Memory B cell (primary cell): ENCODE data around the gene HOXB5.

ENCODE experiments used
- ATAC-seq: fragments of 150-1000 bp; cut with Tn5 transposase; 2 replicates; pipeline ENCODE4 v1.10.0; 2021; ENCODE audit warnings: low read depth, mild to moderate bottlenecking, moderate library complexity
- DNase-seq, 2 donors: peaks; one replicate each; pipeline ENCODE4 v3.0.0; 2022; ENCODE audit warnings: low spot score in 2 of 2
- H3K27ac Mint-ChIP-seq: one replicate; pipeline ENCODE4 v1.8.0; 2022; ENCODE audit warnings: mild to moderate bottlenecking, moderate library complexity, mixed read lengths
- H3K27me3 Mint-ChIP-seq: one replicate; pipeline ENCODE4 v1.8.0; 2022; ENCODE audit warnings: mixed read lengths
- H3K36me3 Mint-ChIP-seq: one replicate; pipeline ENCODE4 v1.8.0; 2022; ENCODE audit warnings: mild to moderate bottlenecking, mixed read lengths
- H3K4me1 Mint-ChIP-seq: one replicate; pipeline ENCODE4 v1.8.0; 2022; ENCODE audit warnings: mixed read lengths
- H3K4me3 Mint-ChIP-seq: one replicate; pipeline ENCODE4 v1.8.0; 2022; ENCODE audit warnings: mild to moderate bottlenecking, moderate library complexity, mixed read lengths
- H3K9me3 Mint-ChIP-seq: one replicate; pipeline ENCODE4 v1.8.0; 2022; ENCODE audit warnings: mixed read lengths

HOXB5 gene

GRCh38 chr17:48556576-48557401 is 36.8 kb downstream of the HOXB5 start:
- Mint-ChIP-seq H3K27me3 (peaks cover 21% of the 10 kb centered on the region), H3K4me1 (peaks cover 2% of the 10 kb centered on the region), H3K36me3 (peaks cover 3% of the 10 kb centered on the region), H3K27ac (no peak overlapping the region), H3K9me3 (no peaks in the 10 kb centered on the region), H3K4me3 (no peak overlapping the region)
- ATAC-seq (no peak), DNase-seq (no peak)

GRCh38 chr17:48556229-48556575 is 37.4 kb downstream of the HOXB5 start:
- no peaks in the 10 kb centered on the region for H3K9me3 Mint-ChIP-seq
- no peak overlapping the region for H3K4me3 Mint-ChIP-seq
- peaks cover 18% of the 10 kb centered on the region for H3K27me3 Mint-ChIP-seq
- H3K36me3 Mint-ChIP-seq, result peaks cover 3% of the 10 kb centered on the region
- ATAC-seq (no peak), DNase-seq (no peak)
- peaks cover 2% of the 10 kb centered on the region for H3K4me1 Mint-ChIP-seq
- H3K27ac Mint-ChIP-seq, result no peak overlapping the region

- Mint-ChIP-seq H3K27me3 (peaks cover 16% of the 10 kb centered on the region), H3K36me3 (peaks cover 3% of the 10 kb centered on the region), H3K27ac (no peak overlapping the region), H3K4me3 (no peak overlapping the region), H3K9me3 (no peaks in the 10 kb centered on the region), H3K4me1 (peaks cover 2% of the 10 kb centered on the region)
- no peak for DNase-seq
- ATAC-seq, result no peak
Observed at GRCh38 chr17:48555258-48556228, 38.0 kb downstream of the HOXB5 start.

- peaks cover 17% of the 10 kb centered on the region for H3K27me3 Mint-ChIP-seq
- peaks cover 2% of the 10 kb centered on the region for H3K4me1 Mint-ChIP-seq
- no peak overlapping the region for H3K4me3 Mint-ChIP-seq
- H3K36me3 Mint-ChIP-seq, result peaks cover 3% of the 10 kb centered on the region
- no peak overlapping the region for H3K27ac Mint-ChIP-seq
- no peaks in the 10 kb centered on the region for H3K9me3 Mint-ChIP-seq
- ATAC-seq (no peak), DNase-seq (no peak)
Observed at GRCh38 chr17:48554412-48555257, 38.9 kb downstream of the HOXB5 start.

- Mint-ChIP-seq H3K27me3 (peaks cover 15% of the 10 kb centered on the region), H3K36me3 (peaks cover 3% of the 10 kb centered on the region), H3K9me3 (no peaks in the 10 kb centered on the region), H3K4me1 (peaks cover 2% of the 10 kb centered on the region), H3K4me3 (no peak overlapping the region), H3K27ac (no peak overlapping the region)
- ATAC-seq (no peak), DNase-seq (no peak)
Observed at GRCh38 chr17:48553826-48554225, 39.8 kb downstream of the HOXB5 start.

- H3K36me3 Mint-ChIP-seq, result peaks cover 3% of the 10 kb centered on the region
- H3K4me1 Mint-ChIP-seq, result peaks cover 2% of the 10 kb centered on the region
- peaks cover 11% of the 10 kb centered on the region for H3K27me3 Mint-ChIP-seq
- no peaks in the 10 kb centered on the region for H3K9me3 Mint-ChIP-seq
- no peak for DNase-seq
- ATAC-seq, result no peak
- H3K27ac Mint-ChIP-seq, result no peak overlapping the region
- H3K4me3 Mint-ChIP-seq, result no peak overlapping the region
Observed at GRCh38 chr17:48553190-48553547, 40.4 kb downstream of the HOXB5 start.

GRCh38 chr17:48552466-48553189 is 41.0 kb downstream of the HOXB5 start:
- Mint-ChIP-seq H3K27me3 (peaks cover 14% of the 10 kb centered on the region), H3K4me1 (peaks cover 2% of the 10 kb centered on the region)

GRCh38 chr17:48551596-48552465 is 41.7 kb downstream of the HOXB5 start:
- H3K4me1 Mint-ChIP-seq, result peaks cover 2% of the 10 kb centered on the region
- no peak overlapping the region for H3K27ac Mint-ChIP-seq
- no peak overlapping the region for H3K4me3 Mint-ChIP-seq
- H3K36me3 Mint-ChIP-seq, result peaks cover 3% of the 10 kb centered on the region
- no peaks in the 10 kb centered on the region for H3K9me3 Mint-ChIP-seq
- ATAC-seq (no peak), DNase-seq (no peak)
- peaks cover 13% of the 10 kb centered on the region for H3K27me3 Mint-ChIP-seq

More at GRCh38 chr17:48552466-48553189, 41.0 kb downstream of the HOXB5 start:
- Mint-ChIP-seq H3K36me3 (peaks cover 3% of the 10 kb centered on the region), H3K27ac (no peak overlapping the region), H3K9me3 (no peaks in the 10 kb centered on the region), H3K4me3 (no peak overlapping the region)
- no peak for DNase-seq
- no peak for ATAC-seq

- Mint-ChIP-seq H3K4me3 (no peak overlapping the region), H3K27ac (no peak overlapping the region), H3K36me3 (peaks cover 1% of the 10 kb centered on the region), H3K9me3 (no peaks in the 10 kb centered on the region), H3K27me3 (peaks cover 13% of the 10 kb centered on the region), H3K4me1 (peaks cover 2% of the 10 kb centered on the region)
- ATAC-seq (no peak), DNase-seq (no peak)
Observed at GRCh38 chr17:48551214-48551555, 42.4 kb downstream of the HOXB5 start.

GRCh38 chr17:48550502-48551213 is 42.9 kb downstream of the HOXB5 start:
- DNase-seq (no peak), ATAC-seq (no peak)
- Mint-ChIP-seq H3K27ac (no peak overlapping the region), H3K4me3 (no peak overlapping the region), H3K4me1 (peaks cover 2% of the 10 kb centered on the region), H3K36me3 (peaks cover 1% of the 10 kb centered on the region), H3K27me3 (peaks cover 15% of the 10 kb centered on the region), H3K9me3 (no peaks in the 10 kb centered on the region)

- Mint-ChIP-seq H3K27me3 (peaks cover 14% of the 10 kb centered on the region), H3K9me3 (no peaks in the 10 kb centered on the region), H3K4me3 (no peak overlapping the region), H3K27ac (no peak overlapping the region), H3K36me3 (peaks cover 1% of the 10 kb centered on the region), H3K4me1 (no peaks in the 10 kb centered on the region)
- no peak for ATAC-seq
- DNase-seq, result no peak
Observed at GRCh38 chr17:48549914-48550501, 43.6 kb downstream of the HOXB5 start.

GRCh38 chr17:48549281-48549630 is 44.3 kb downstream of the HOXB5 start:
- H3K4me1 Mint-ChIP-seq, result no peaks in the 10 kb centered on the region
- H3K4me3 Mint-ChIP-seq, result no peak overlapping the region
- peaks cover 14% of the 10 kb centered on the region for H3K27me3 Mint-ChIP-seq
- H3K36me3 Mint-ChIP-seq, result peaks cover 1% of the 10 kb centered on the region
- H3K27ac Mint-ChIP-seq, result no peak overlapping the region
- H3K9me3 Mint-ChIP-seq, result no peaks in the 10 kb centered on the region
- no peak for DNase-seq
- ATAC-seq, result no peak
